GM19452 (cell line): ENCODE measurements around the gene ACOX3.
"Not testable (repeated sequence)": the region's sequence is repeated elsewhere in the genome, so short reads cannot be mapped to it uniquely, and the experiment has no call there.

ENCODE experiments used
- ATAC-seq: cut with Tn5 transposase; IDR thresholded peaks from one replicate; pipeline ENCODE4 v1.9.1; 2021; ENCODE audit not compliant: unreplicated experiment

The ACOX3 gene

GRCh38 chr4:8407756-8408155 is 32.8 kb downstream of the ACOX3 start:
- ATAC-seq = no peak

GRCh38 chr4:8407316-8407715 is 33.2 kb downstream of the ACOX3 start:
- ATAC-seq = no peak

GRCh38 chr4:8406887-8407286 is 33.6 kb downstream of the ACOX3 start:
- not testable (repeated sequence) for ATAC-seq

- ATAC-seq = no peak
Measured at GRCh38 chr4:8405516-8405875, 35.0 kb downstream of the ACOX3 start.

- no peak for ATAC-seq
Measured at GRCh38 chr4:8404791-8405515, 35.6 kb downstream of the ACOX3 start.

- no peak for ATAC-seq
Measured at GRCh38 chr4:8403976-8404375, 36.5 kb downstream of the ACOX3 start.

- no peak for ATAC-seq
Measured at GRCh38 chr4:8403173-8403753, 37.3 kb downstream of the ACOX3 start.

- no peak for ATAC-seq
Measured at GRCh38 chr4:8402640-8403039, 37.9 kb downstream of the ACOX3 start.

GRCh38 chr4:8402181-8402597 is 38.3 kb downstream of the ACOX3 start:
- no peak for ATAC-seq

- ATAC-seq = no peak
Measured at GRCh38 chr4:8401665-8402064, 38.9 kb downstream of the ACOX3 start.

- ATAC-seq = no peak
Measured at GRCh38 chr4:8400632-8401325, 39.7 kb downstream of the ACOX3 start.

- ATAC-seq = no peak
Measured at GRCh38 chr4:8399298-8399697, 41.2 kb downstream of the ACOX3 start.

- ATAC-seq = no peak
Measured at GRCh38 chr4:8398347-8398746, 42.2 kb downstream of the ACOX3 start.

- ATAC-seq = no peak
Measured at GRCh38 chr4:8396762-8397406, 43.6 kb downstream of the ACOX3 start.

GRCh38 chr4:8395504-8396296 is 44.8 kb downstream of the ACOX3 start:
- ATAC-seq = no peak

- no peak for ATAC-seq
Measured at GRCh38 chr4:8394806-8395205, 45.7 kb downstream of the ACOX3 start.

- no peak for ATAC-seq
Measured at GRCh38 chr4:8394061-8394519, 46.4 kb downstream of the ACOX3 start.

- ATAC-seq = no peak
Measured at GRCh38 chr4:8393593-8394038, 46.9 kb downstream of the ACOX3 start.

GRCh38 chr4:8392591-8393190 is 47.8 kb downstream of the ACOX3 start:
- ATAC-seq = no peak

GRCh38 chr4:8391972-8392371 is 48.6 kb downstream of the ACOX3 start:
- ATAC-seq = peak; percentile 88
